Sigmoid colon (tissue), 7 donors: ENCODE measurements around the gene EN2. TPM values are rescaled to one million over a fixed set of nuclear protein-coding genes. Genes with fewer than 3 reads are reported as not detected.

Experiments used
- DNase-seq: peaks from one replicate; pipeline ENCODE4 v3.0.0-alpha.2; 2019
- H3K27ac ChIP-seq, 4 donors: fragments of 200-600 bp; sonication (generic); one replicate each; pipeline ENCODE4 v1.5.1; 2016 to 2019; ENCODE audit warnings: mild to moderate bottlenecking in 1 of 4
- H3K27me3 ChIP-seq, 3 donors: fragments of 200-600 bp; sonication (generic); one replicate each; pipeline ENCODE4 v1.5.1; 2019; ENCODE audit warnings: mild to moderate bottlenecking in 1 of 3
- H3K36me3 ChIP-seq, 4 donors: fragments of 200-600 bp; sonication (generic); one replicate each; pipeline ENCODE4 v1.5.1; 2016 to 2019
- H3K4me1 ChIP-seq, 4 donors: fragments of 200-600 bp; sonication (generic); one replicate each; pipeline ENCODE4 v1.5.1; 2017 to 2019
- H3K4me3 ChIP-seq, 4 donors: fragments of 200-600 bp; sonication (generic); one replicate each; pipeline ENCODE4 v1.5.1; 2017 to 2019; ENCODE audit warnings: mild to moderate bottlenecking in 2 of 4, moderate library complexity in 1 of 4
- H3K9me3 ChIP-seq, 4 donors: fragments of 200-600 bp in 3 of 4; sonication (generic) in 3 of 4; one replicate each; pipeline versions ENCODE4 v1.5.1 to v1.6.1; 2013 to 2019
- CTCF ChIP-seq, 4 experiments: fragments of 450-650 bp in 3 of 4; fragments of 200-600 bp in 1 of 4; IDR thresholded peaks; one replicate each; pipeline ENCODE4 v1.5.1; 2016 to 2019; ENCODE audit warnings: antibody characterized with exemption in 4 of 4, mild to moderate bottlenecking in 3 of 4, moderate library complexity in 2 of 4
- EP300 ChIP-seq, 4 donors: sonication (generic); formaldehyde crosslinking; IDR thresholded peaks; one replicate each; pipeline ENCODE4 v1.6.1; 2017; ENCODE audit warnings: antibody characterized with exemption in 4 of 4
- POLR2A ChIP-seq, 2 donors: fragments of 450-650 bp; IDR thresholded peaks; one replicate each; pipeline ENCODE4 v1.6.1; 2016; ENCODE audit warnings: antibody characterized with exemption in 2 of 2, mild to moderate bottlenecking in 2 of 2, moderate library complexity in 2 of 2
- POLR2AphosphoS5 ChIP-seq, 4 donors: sonication (generic); formaldehyde crosslinking; IDR thresholded peaks; one replicate each; pipeline ENCODE4 v1.6.1; 2017; ENCODE audit warnings: antibody characterized with exemption in 4 of 4
- WGBS, 2 donors: extraction: QIAGEN DNeasy Blood & Tissue Kit; methylation state at CpG; one replicate each; pipeline ENCODE4 v1.1.7; 2013; 5-methylcytosine and 5-hydroxymethylcytosine counted together
- intact Hi-C: fragments of 100-400 bp; cut with DNase I; formaldehyde crosslinking; loops from one replicate; pipeline ENCODE4 v1.15.1; 2023
- polyA plus RNA-seq, 3 donors: library from polyadenylated mRNA; stranded (reverse); fragments of 200-250 nt; gene quantifications; one replicate each; pipeline ENCODE4 v1.2.3, GENCODE V29; 2013
- total RNA-seq, 4 donors: library from RNA; depleted of rRNA; stranded (reverse); fragments of >200 nt; gene quantifications; one replicate each; pipeline ENCODE4 v1.1.0, GENCODE V29; 2016
- donor health status: healthy with polysubstance abuse.
- donor health status: Bipolar disorder and iron deficiency.
- donor health status: healthy.

Gene EN2
- total and polyA plus RNA-seq, 7 donors = 0.14 to 0.16 TPM; not detected in 5

- intact Hi-C loops = no loop called here
- Histone ChIP-seq H3K4me3 (no peak overlapping the region), H3K27ac (no peak overlapping the region), H3K36me3 (no peaks in the 10 kb centered on the region), H3K27me3 (peaks cover 31 to 100% (median 94%) of the 10 kb centered on the region in 3 donors), H3K9me3 (no peaks in the 10 kb centered on the region), H3K4me1 (peaks cover 0 to 8% (median 5%) of the 10 kb centered on the region in 4 donors)
- no peak for DNase-seq
- 5 to 8% methylated on average over 16 of the region's 16 CpGs for WGBS, 2 donors
- no peak for TF ChIP-seq POLR2AphosphoS5 (IDR thresholded peaks at IDR 0.05)
These were observed 51.4 kb downstream of the EN2 start for GRCh38 chr7:155509359-155509724.

- WGBS, 2 donors = 2% methylated on average over 68 of the region's 68 CpGs
These were observed 52.0 kb downstream of the EN2 start for GRCh38 chr7:155509725-155510551.

GRCh38 chr7:155510975-155511701 is 53.2 kb downstream of the EN2 start:
- TF ChIP-seq EP300 (IDR thresholded peaks at IDR 0.05) = no peak
- TF ChIP-seq POLR2AphosphoS5 (IDR thresholded peaks at IDR 0.05) = no peak
- no peak for TF ChIP-seq CTCF (IDR thresholded peaks at IDR 0.05)
- no peak for TF ChIP-seq POLR2A (IDR thresholded peaks at IDR 0.05)
- 6% methylated on average over 6 of the region's 6 CpGs for WGBS, 2 donors

More at GRCh38 chr7:155509725-155510551, 52.0 kb downstream of the EN2 start:
- H3K27ac ChIP-seq = no peak overlapping the region
- H3K4me1 ChIP-seq = peaks cover 0 to 8% (median 5%) of the 10 kb centered on the region in 4 donors
- peaks cover 31 to 100% (median 95%) of the 10 kb centered on the region in 3 donors for H3K27me3 ChIP-seq
- intact Hi-C loops = no loop called here
- H3K36me3 ChIP-seq = no peaks in the 10 kb centered on the region
- H3K4me3 ChIP-seq = no peak overlapping the region
- H3K9me3 ChIP-seq = no peaks in the 10 kb centered on the region
- no peak for DNase-seq
- TF ChIP-seq CTCF (IDR thresholded peaks at IDR 0.05) (no peak), POLR2AphosphoS5 (IDR thresholded peaks at IDR 0.05) (no peak), POLR2A (IDR thresholded peaks at IDR 0.05) (no peak), EP300 (IDR thresholded peaks at IDR 0.05) (no peak)

GRCh38 chr7:155511702-155511996 is 53.7 kb downstream of the EN2 start:
- peaks cover 0 to 8% (median 5%) of the 10 kb centered on the region in 4 donors for H3K4me1 ChIP-seq
- H3K27ac ChIP-seq = no peak overlapping the region
- no peak for TF ChIP-seq EP300 (IDR thresholded peaks at IDR 0.05)
- TF ChIP-seq CTCF (IDR thresholded peaks at IDR 0.05) = no peak
- TF ChIP-seq POLR2A (IDR thresholded peaks at IDR 0.05) = no peak
- TF ChIP-seq POLR2AphosphoS5 (IDR thresholded peaks at IDR 0.05) = no peak
- H3K4me3 ChIP-seq = no peak overlapping the region
- H3K9me3 ChIP-seq = no peaks in the 10 kb centered on the region
- 9 to 14% methylated on average over 5 of the region's 5 CpGs for WGBS, 2 donors
- no peaks in the 10 kb centered on the region for H3K36me3 ChIP-seq
- peaks cover 31 to 100% (median 92%) of the 10 kb centered on the region in 3 donors for H3K27me3 ChIP-seq
- DNase-seq = no peak
- intact Hi-C loops = no loop called here

More at GRCh38 chr7:155510975-155511701, 53.2 kb downstream of the EN2 start:
- Histone ChIP-seq H3K9me3 (no peaks in the 10 kb centered on the region), H3K27me3 (peaks cover 31 to 100% (median 92%) of the 10 kb centered on the region in 3 donors), H3K4me3 (no peak overlapping the region), H3K36me3 (no peaks in the 10 kb centered on the region), H3K4me1 (peaks cover 0 to 8% (median 5%) of the 10 kb centered on the region in 4 donors), H3K27ac (no peak overlapping the region)
- intact Hi-C loops = no loop called here
- no peak for DNase-seq

GRCh38 chr7:155512246-155512887 is 54.4 kb downstream of the EN2 start:
- DNase-seq = no peak
- intact Hi-C loops = no loop called here
- Histone ChIP-seq H3K27me3 (peaks cover 31 to 99% (median 86%) of the 10 kb centered on the region in 3 donors), H3K27ac (no peak overlapping the region), H3K36me3 (no peaks in the 10 kb centered on the region), H3K4me1 (peaks cover 0 to 8% (median 5%) of the 10 kb centered on the region in 4 donors), H3K9me3 (no peaks in the 10 kb centered on the region), H3K4me3 (no peak overlapping the region)
- TF ChIP-seq POLR2AphosphoS5 (IDR thresholded peaks at IDR 0.05) (no peak), CTCF (IDR thresholded peaks at IDR 0.05) (no peak), EP300 (IDR thresholded peaks at IDR 0.05) (no peak)
- WGBS, 2 donors = 22 to 36% methylated on average over 4 of the region's 4 CpGs
